Vagina (tissue), 2 donors: ENCODE results near the gene NSFL1C.

Source experiments
- POLR2A ChIP-seq, 2 donors: fragments of 450-650 bp; IDR thresholded peaks; one replicate each; pipeline ENCODE4 v1.6.1; 2017; ENCODE audit warnings: antibody characterized with exemption in 2 of 2, mild to moderate bottlenecking in 2 of 2, moderate library complexity in 2 of 2
- POLR2AphosphoS5 ChIP-seq, 2 donors: sonication (generic); formaldehyde crosslinking; IDR thresholded peaks; one replicate each; pipeline ENCODE4 v1.9.0; 2017; ENCODE audit warnings: antibody characterized with exemption in 2 of 2, mild to moderate bottlenecking in 2 of 2, low read depth in 1 of 2; ENCODE audit not compliant: insufficient read depth in 1 of 2
- TF ChIP-seq, protein P1 (sequence below), 3 experiments: fragments of 450-650 bp in 2 of 3; fragments of 200-600 bp in 1 of 3; sonication (generic) in 1 of 3; IDR thresholded peaks; one replicate each; pipeline ENCODE4 v1.5.1; 2017 to 2019; ENCODE audit warnings: antibody characterized with exemption in 3 of 3, mild to moderate bottlenecking in 2 of 3, moderate library complexity in 2 of 3

DNA sequence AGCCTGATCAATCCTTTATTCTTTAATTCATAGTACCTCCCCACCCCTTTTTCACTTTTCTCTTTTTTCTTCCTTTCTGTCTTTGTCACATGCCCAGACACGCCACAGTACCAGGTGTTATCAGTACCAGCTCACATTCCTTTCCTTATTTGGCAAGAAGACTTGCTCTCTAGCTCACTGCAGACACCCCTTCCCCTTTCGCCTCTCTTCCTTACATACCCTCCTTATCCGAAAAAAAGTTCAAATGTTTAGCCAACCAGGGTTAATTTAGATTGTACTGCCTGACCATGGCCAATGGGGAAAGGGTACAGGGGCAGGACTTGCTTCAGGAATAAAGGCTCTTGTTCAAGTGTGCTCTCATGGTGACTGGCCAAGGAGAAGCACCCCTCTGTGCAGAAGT lies 33.8 kb upstream of the NSFL1C start:
- TF ChIP-seq, protein P1, sequence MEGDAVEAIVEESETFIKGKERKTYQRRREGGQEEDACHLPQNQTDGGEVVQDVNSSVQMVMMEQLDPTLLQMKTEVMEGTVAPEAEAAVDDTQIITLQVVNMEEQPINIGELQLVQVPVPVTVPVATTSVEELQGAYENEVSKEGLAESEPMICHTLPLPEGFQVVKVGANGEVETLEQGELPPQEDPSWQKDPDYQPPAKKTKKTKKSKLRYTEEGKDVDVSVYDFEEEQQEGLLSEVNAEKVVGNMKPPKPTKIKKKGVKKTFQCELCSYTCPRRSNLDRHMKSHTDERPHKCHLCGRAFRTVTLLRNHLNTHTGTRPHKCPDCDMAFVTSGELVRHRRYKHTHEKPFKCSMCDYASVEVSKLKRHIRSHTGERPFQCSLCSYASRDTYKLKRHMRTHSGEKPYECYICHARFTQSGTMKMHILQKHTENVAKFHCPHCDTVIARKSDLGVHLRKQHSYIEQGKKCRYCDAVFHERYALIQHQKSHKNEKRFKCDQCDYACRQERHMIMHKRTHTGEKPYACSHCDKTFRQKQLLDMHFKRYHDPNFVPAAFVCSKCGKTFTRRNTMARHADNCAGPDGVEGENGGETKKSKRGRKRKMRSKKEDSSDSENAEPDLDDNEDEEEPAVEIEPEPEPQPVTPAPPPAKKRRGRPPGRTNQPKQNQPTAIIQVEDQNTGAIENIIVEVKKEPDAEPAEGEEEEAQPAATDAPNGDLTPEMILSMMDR (IDR thresholded peaks at IDR 0.05): no peak
- TF ChIP-seq POLR2A (IDR thresholded peaks at IDR 0.05) (no peak), POLR2AphosphoS5 (IDR thresholded peaks at IDR 0.05; ENCODE audit: insufficient read depth in 1 of 2, low read depth in 1 of 2) (no peak)
